ENCODE measurements around the gene TTC39A.

- TF ChIP-seq CTCF (IDR thresholded peaks at IDR 0.05; ENCODE audit: insufficient read depth, low read length, poor library complexity, severe bottlenecking) (no peak), EZH2phosphoT487 (conservative IDR thresholded peaks at IDR 0.05; ENCODE audit: low read length) (no peak)
Observed at GRCh38 chr1:51302270-51302669, 28.1 kb downstream of the TTC39A start.
